Natural killer cell treated with Interleukin-12 subunit alpha and Interleukin-12 subunit beta and Interleukin-15 and Interleukin-18, amount 100 ng/mL, for 72 hours (primary cell): ENCODE measurements around the gene MYLK. TPM values are rescaled to one million over a fixed set of nuclear protein-coding genes. Genes with fewer than 3 reads are reported as not detected.
"Not testable (repeated sequence)": the region's sequence is repeated elsewhere in the genome, so short reads cannot be mapped to it uniquely, and the experiment has no call there.

ENCODE experiments used
- ATAC-seq, 2 donors: fragments of 150-1000 bp; cut with Tn5 transposase in 1 of 2; sonication (Bioruptor Pico), chemical (Tn5 transposase) in 1 of 2; 2 replicates each; pipeline ENCODE4 v1.10.0; 2021
- DNase-seq: peaks from one replicate; pipeline ENCODE4 v3.0.0; 2022; ENCODE audit warnings: low spot score
- H3K27ac Mint-ChIP-seq, 2 donors: 1 replicate in 1 of 2; 2 replicates in 1 of 2; pipeline ENCODE4 v1.8.0; 2022; ENCODE audit warnings: mixed read lengths in 2 of 2, mild to moderate bottlenecking in 1 of 2, moderate library complexity in 1 of 2
- H3K27me3 Mint-ChIP-seq, 2 donors: 1 replicate in 1 of 2; 2 replicates in 1 of 2; pipeline ENCODE4 v1.8.0; 2022; ENCODE audit warnings: mixed read lengths in 2 of 2
- H3K36me3 Mint-ChIP-seq: one replicate; pipeline ENCODE4 v1.8.0; 2022; ENCODE audit warnings: mixed read lengths
- H3K4me1 Mint-ChIP-seq, 2 donors: 1 replicate in 1 of 2; 2 replicates in 1 of 2; pipeline ENCODE4 v1.8.0; 2022; ENCODE audit warnings: low read depth in 2 of 2, mixed read lengths in 2 of 2, mild to moderate bottlenecking in 1 of 2
- H3K4me3 Mint-ChIP-seq: one replicate; pipeline ENCODE4 v1.8.0; 2022; ENCODE audit warnings: mixed read lengths
- H3K9me3 Mint-ChIP-seq: 2 replicates; pipeline ENCODE4 v1.8.0; 2022; ENCODE audit warnings: mixed read lengths
- total RNA-seq, 2 donors: library from RNA; stranded (reverse); gene quantifications; one replicate each; pipeline ENCODE4 v1.2.3, GENCODE V29; 2022

Gene MYLK
- total RNA-seq, 2 donors from 2014 or later, result 0.12 to 0.14 TPM

DNA sequence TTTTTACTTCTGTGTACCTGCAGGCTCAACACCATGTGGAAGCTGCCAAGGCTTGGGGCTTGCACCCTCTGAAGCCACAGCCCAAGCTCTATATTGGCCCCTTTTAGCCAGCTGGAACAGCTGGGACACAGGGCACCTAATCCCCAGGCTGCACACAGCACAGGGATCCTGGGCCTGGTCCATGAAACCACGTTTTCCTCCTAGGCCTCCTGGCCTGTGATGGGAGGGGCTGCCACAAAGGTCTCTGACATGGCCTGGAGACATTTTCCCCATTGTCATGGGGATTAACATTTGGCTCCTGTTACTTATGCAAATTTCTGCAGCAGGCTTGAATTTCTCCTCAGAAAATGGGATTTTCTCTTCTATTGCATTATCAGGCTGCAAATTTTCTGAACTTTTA lies 6.9 kb upstream of the MYLK start:
- H3K36me3 Mint-ChIP-seq, result peaks cover 18% of the 10 kb centered on the region
- DNase-seq, H3K9me3 Mint-ChIP-seq, H3K27ac Mint-ChIP-seq, ATAC-seq, H3K4me1 Mint-ChIP-seq, H3K4me3 Mint-ChIP-seq: not testable (repeated sequence)
- H3K27me3 Mint-ChIP-seq, result peaks cover 10 to 37% of the 10 kb centered on the region in 2 donors

- DNase-seq, H3K9me3 Mint-ChIP-seq, H3K4me1 Mint-ChIP-seq, H3K4me3 Mint-ChIP-seq, ATAC-seq, H3K27ac Mint-ChIP-seq: not testable (repeated sequence)
- Mint-ChIP-seq H3K27me3 (peaks cover 15 to 45% of the 10 kb centered on the region in 2 donors), H3K36me3 (peaks cover 18% of the 10 kb centered on the region)
These were observed 6.0 kb upstream of the MYLK start for GRCh38 chr3:123890162-123890561.

- H3K9me3 Mint-ChIP-seq, result no peaks in the 10 kb centered on the region
- H3K27me3 Mint-ChIP-seq, result peaks cover 42 to 60% of the 10 kb centered on the region in 2 donors
- no peaks in the 10 kb centered on the region for H3K36me3 Mint-ChIP-seq
- peaks cover 5 to 7% of the 10 kb centered on the region in 2 donors for H3K4me1 Mint-ChIP-seq
- no peak for ATAC-seq
- DNase-seq, result no peak
- no peak overlapping the region for H3K27ac Mint-ChIP-seq
- H3K4me3 Mint-ChIP-seq, result no peak overlapping the region
These were observed 861 bp upstream of the MYLK start for GRCh38 chr3:123884993-123885392.

DNA sequence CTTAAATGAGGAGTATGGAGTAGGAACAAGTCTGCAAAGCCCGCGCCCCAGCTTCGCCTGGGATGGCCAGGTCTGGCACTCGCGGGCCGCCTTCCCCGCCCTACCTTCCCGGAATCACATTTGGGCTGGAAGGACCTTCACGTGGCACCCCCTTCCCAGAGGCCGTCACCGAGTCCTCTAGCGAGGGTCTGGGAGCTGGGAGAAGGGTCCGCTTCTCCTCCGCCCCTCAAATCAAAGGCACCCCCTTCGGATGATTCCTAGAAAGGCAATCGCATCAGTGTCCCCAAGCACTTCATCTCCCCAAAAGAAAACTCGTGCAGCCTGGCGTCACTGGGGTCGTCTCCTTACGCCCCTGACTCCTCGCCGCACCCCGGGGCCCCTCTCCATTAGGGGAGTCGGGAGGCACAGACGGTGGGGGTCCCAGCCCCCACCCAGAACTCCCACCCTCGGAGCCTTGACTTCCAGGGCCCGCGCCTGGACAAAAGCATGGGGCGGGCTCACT lies 380 bp downstream of the MYLK start:
- no peak for ATAC-seq
- Mint-ChIP-seq H3K27ac (no peak overlapping the region), H3K4me3 (peak overlapping the region; percentile 16), H3K27me3 (peaks cover 41 to 58% of the 10 kb centered on the region in 2 donors), H3K9me3 (no peaks in the 10 kb centered on the region), H3K36me3 (no peaks in the 10 kb centered on the region), H3K4me1 (peaks cover 5 to 7% of the 10 kb centered on the region in 2 donors)
- DNase-seq, result no peak

GRCh38 chr3:123883111-123883510 lies 1.0 kb downstream of the MYLK start:
- no peaks in the 10 kb centered on the region for H3K36me3 Mint-ChIP-seq
- DNase-seq (no peak), ATAC-seq (no peak)
- peaks cover 41 to 51% of the 10 kb centered on the region in 2 donors for H3K27me3 Mint-ChIP-seq
- no peaks in the 10 kb centered on the region for H3K9me3 Mint-ChIP-seq
- no peak overlapping the region for H3K27ac Mint-ChIP-seq
- peaks cover 5 to 7% of the 10 kb centered on the region in 2 donors for H3K4me1 Mint-ChIP-seq
- peak overlapping the region; percentile 16 for H3K4me3 Mint-ChIP-seq

GRCh38 chr3:123881771-123882170 lies 2.4 kb downstream of the MYLK start:
- peaks cover 5 to 7% of the 10 kb centered on the region in 2 donors for H3K4me1 Mint-ChIP-seq
- ATAC-seq (no peak), DNase-seq (no peak)
- peaks cover 44 to 47% of the 10 kb centered on the region in 2 donors for H3K27me3 Mint-ChIP-seq
- no peak overlapping the region for H3K4me3 Mint-ChIP-seq
- H3K9me3 Mint-ChIP-seq, result no peaks in the 10 kb centered on the region
- H3K36me3 Mint-ChIP-seq, result no peaks in the 10 kb centered on the region
- no peak overlapping the region for H3K27ac Mint-ChIP-seq

GRCh38 chr3:123880998-123881561 lies 3.1 kb downstream of the MYLK start:
- DNase-seq, result no peak
- Mint-ChIP-seq H3K4me3 (no peak overlapping the region), H3K27me3 (peaks cover 40 to 41% of the 10 kb centered on the region in 2 donors), H3K4me1 (peaks cover 5 to 7% of the 10 kb centered on the region in 2 donors), H3K27ac (no peak overlapping the region), H3K36me3 (no peaks in the 10 kb centered on the region), H3K9me3 (no peaks in the 10 kb centered on the region)
- no peak for ATAC-seq

DNA sequence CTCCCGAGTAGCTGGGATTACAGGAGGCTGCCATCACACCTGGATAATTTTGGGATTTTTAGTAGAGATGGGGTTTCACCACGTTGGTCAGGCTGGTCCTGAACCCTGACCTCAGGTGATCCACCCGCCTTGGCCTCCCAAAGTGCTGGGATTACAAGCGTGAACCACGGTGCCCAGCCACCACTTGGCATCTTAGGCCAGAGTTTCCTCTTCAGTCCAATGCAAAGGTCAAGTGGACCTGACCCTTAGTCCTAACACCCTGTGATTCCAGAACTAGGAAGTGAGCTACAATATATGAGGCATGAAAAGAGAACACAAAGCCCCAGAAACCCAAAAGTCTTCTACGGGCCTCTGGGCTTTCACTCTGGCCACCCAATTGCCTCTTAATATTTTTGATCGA lies 5.3 kb downstream of the MYLK start:
- no peak for ATAC-seq
- DNase-seq, result no peak
- Mint-ChIP-seq H3K9me3 (no peaks in the 10 kb centered on the region), H3K4me3 (no peak overlapping the region), H3K36me3 (no peaks in the 10 kb centered on the region), H3K27ac (no peak overlapping the region), H3K4me1 (peaks cover 4 to 5% of the 10 kb centered on the region in 2 donors), H3K27me3 (peaks cover 33 to 46% of the 10 kb centered on the region in 2 donors)

GRCh38 chr3:123877965-123878364 lies 6.2 kb downstream of the MYLK start:
- ATAC-seq (peak; percentile 38 to 55), DNase-seq (no peak)
- Mint-ChIP-seq H3K27me3 (peaks cover 31 to 38% of the 10 kb centered on the region in 2 donors), H3K9me3 (peaks cover 2% of the 10 kb centered on the region), H3K27ac (no peak overlapping the region), H3K4me1 (no peaks in the 10 kb centered on the region), H3K36me3 (no peaks in the 10 kb centered on the region), H3K4me3 (no peak overlapping the region)

- Mint-ChIP-seq H3K4me3 (no peak overlapping the region), H3K4me1 (no peaks in the 10 kb centered on the region), H3K27me3 (peaks cover 27 to 35% of the 10 kb centered on the region in 2 donors), H3K36me3 (no peaks in the 10 kb centered on the region), H3K9me3 (peaks cover 3% of the 10 kb centered on the region), H3K27ac (no peak overlapping the region)
- DNase-seq (no peak), ATAC-seq (no peak)
These were observed 6.7 kb downstream of the MYLK start for GRCh38 chr3:123877466-123877865.

DNA sequence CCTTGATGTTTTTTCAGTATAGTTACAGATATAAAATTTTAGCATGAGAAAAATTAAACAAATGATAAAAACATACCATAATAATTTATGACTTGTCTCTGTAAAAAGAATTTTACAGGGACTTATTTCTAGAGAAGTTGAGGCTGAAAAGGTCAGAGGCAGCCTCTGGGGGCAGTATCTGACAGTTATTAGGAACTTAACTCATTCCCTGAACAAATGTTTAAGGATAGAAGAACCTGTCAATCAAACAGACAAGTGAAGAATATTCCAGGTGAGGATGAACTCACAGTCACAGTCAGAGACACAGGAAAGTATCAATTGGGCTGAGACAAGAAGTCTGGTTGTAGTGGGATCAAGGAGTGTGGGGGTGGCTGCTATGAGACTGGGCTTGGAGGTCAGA lies 7.3 kb downstream of the MYLK start:
- DNase-seq (no peak), ATAC-seq (no peak)
- no peaks in the 10 kb centered on the region for H3K4me1 Mint-ChIP-seq
- H3K4me3 Mint-ChIP-seq, result no peak overlapping the region
- no peak overlapping the region for H3K27ac Mint-ChIP-seq
- H3K36me3 Mint-ChIP-seq, result no peaks in the 10 kb centered on the region
- peaks cover 3% of the 10 kb centered on the region for H3K9me3 Mint-ChIP-seq
- H3K27me3 Mint-ChIP-seq, result peaks cover 26 to 37% of the 10 kb centered on the region in 2 donors

DNA sequence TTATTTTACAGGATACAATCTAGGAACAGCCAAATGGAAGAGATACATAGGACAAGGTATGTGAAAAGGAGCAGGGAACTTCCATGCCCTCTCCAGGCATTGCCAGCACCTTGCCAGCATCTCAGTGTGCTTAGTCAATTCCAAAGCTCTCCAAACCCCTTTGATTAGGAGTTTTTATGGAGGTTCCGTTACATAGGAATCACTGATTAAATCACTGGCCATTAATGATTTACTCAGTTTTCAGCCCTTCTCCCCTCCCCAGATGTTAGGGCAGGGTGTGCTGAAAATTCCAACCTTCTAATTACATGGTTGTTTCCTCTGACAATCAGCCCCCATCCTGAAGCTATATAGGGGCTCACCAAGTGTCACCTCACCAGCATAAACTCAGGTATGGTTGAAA lies 11.5 kb downstream of the MYLK start:
- no peak overlapping the region for H3K27ac Mint-ChIP-seq
- no peaks in the 10 kb centered on the region for H3K36me3 Mint-ChIP-seq
- peaks cover 16 to 32% of the 10 kb centered on the region in 2 donors for H3K27me3 Mint-ChIP-seq
- no peaks in the 10 kb centered on the region for H3K4me1 Mint-ChIP-seq
- DNase-seq (no peak), ATAC-seq (no peak)
- H3K9me3 Mint-ChIP-seq, result peaks cover 3% of the 10 kb centered on the region
- no peak overlapping the region for H3K4me3 Mint-ChIP-seq

DNA sequence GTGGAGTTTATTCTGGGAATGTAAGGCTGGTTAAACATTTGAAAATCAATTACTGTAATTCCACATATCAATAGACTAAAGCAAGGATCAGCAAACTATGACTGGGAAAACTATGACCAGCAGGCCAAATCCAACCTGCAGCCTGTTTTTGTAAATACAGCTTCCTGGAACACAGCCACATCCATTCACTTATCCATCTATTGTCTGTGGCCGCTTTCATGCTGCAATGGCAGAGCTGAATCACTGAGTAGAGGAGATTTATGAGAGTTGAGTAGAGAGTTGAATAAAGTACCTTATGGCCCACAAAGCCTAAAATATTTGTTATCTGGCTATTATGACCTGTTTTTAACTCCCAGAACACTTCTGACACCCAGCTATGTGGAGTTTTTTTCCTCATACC lies 12.2 kb downstream of the MYLK start:
- no peak for ATAC-seq
- Mint-ChIP-seq H3K4me1 (no peaks in the 10 kb centered on the region), H3K27me3 (peaks cover 14 to 32% of the 10 kb centered on the region in 2 donors), H3K27ac (no peak overlapping the region), H3K36me3 (no peaks in the 10 kb centered on the region), H3K9me3 (peaks cover 3% of the 10 kb centered on the region), H3K4me3 (no peak overlapping the region)
- no peak for DNase-seq

DNA sequence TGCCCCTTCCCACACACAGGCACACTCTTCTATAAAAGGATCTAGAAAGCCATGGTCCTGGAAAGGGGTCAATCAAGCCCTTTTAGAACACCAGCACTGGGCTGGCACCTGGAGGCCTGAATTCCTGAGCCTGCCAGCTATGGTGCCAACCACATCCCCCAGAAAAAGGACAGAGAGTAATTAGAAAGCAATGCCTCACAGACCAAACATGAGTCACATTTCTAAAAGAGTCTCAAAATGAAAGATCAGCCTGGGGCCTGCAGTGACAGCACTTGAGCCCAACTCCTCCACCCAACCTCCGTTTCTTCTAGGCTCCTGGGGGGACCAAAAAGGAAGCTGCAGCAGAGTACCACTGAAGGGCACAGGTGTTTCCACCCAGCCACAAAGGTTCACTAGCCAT lies 14.1 kb downstream of the MYLK start:
- Mint-ChIP-seq H3K9me3 (peaks cover 3% of the 10 kb centered on the region), H3K27me3 (peaks cover 11 to 34% of the 10 kb centered on the region in 2 donors), H3K4me1 (no peaks in the 10 kb centered on the region), H3K4me3 (no peak overlapping the region), H3K36me3 (no peaks in the 10 kb centered on the region), H3K27ac (no peak overlapping the region)
- no peak for DNase-seq
- ATAC-seq, result no peak

DNA sequence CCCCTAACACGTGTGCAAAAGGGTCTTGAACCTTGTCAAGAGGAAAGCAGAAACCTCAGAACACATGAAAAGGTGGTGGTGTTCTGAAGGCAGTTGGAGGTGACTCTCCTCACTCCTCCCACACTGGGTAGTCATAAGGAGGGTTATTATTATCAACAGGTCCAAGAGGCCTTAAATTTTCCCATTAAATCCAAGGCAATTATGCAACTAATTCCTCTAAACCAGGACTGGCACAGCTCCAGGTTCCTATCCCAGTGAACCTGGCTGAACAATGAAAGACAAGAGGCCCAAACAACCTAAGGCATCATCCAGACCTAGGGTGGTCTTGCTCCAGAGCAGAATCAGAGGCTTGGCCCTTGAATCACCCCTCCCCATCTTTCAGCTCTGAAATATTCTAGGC lies 15.0 kb downstream of the MYLK start:
- no peak overlapping the region for H3K27ac Mint-ChIP-seq
- ATAC-seq (no peak), DNase-seq (no peak)
- H3K4me3 Mint-ChIP-seq, result no peak overlapping the region
- no peaks in the 10 kb centered on the region for H3K4me1 Mint-ChIP-seq
- peaks cover 3% of the 10 kb centered on the region for H3K9me3 Mint-ChIP-seq
- H3K27me3 Mint-ChIP-seq, result peaks cover 9 to 29% of the 10 kb centered on the region in 2 donors
- no peaks in the 10 kb centered on the region for H3K36me3 Mint-ChIP-seq
